ENCODE data around the gene SERF2. TPM values are rescaled to one million over a fixed set of nuclear protein-coding genes. Genes with fewer than 3 reads are reported as not detected.
A peak's percentile ranks its signal among the peaks of the same experiment; 100 is the strongest.
"Not testable (repeated sequence)": the region's sequence is repeated elsewhere in the genome, so short reads cannot be mapped to it uniquely, and the experiment has no call there.

Gene SERF2
- total and polyA plus RNA-seq, 5 experiments from 2014 or later: 549 to 2,412 (median 1,905) TPM

DNA sequence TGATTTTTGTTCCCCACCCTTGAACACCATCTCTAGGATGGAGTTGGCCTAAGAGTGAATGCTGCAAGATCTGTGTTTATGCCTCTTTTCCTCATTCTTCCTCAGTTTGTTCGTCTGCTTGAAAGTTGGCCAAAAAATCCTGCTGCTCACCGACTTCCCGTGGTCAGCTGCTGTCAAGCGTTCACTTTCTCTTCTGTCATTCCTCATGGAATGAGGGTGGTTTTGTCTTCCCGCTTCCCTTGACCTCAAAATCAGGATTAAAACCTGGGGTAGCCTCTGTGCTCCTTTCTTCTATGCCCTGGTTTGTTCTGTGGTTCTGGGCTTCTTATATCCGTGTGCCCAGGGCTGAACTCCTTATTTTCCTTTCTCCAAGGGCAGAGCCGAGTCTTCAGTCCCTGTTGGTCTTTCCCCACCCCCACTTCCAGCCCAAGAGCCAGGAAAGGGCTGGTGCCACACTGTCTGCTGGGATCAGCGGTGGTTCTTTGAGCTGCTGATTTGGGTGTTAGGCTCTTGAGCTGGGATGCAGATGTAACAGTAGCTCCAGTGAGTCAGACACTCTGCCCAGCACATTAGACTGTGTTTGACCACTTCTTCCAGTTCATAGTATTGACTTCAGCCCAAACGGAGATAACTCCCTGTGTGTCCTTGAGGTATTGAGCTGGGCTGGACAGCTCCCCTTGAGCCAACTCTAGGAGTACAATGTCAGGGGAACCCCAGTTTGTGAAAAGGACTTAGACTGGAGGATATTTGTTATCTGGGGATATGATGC, 2.3 kb downstream of the SERF2 start:
- peak overlapping the region; percentile 24 to 99 (median 97) for H3K27ac Mint-ChIP-seq
- no peak for ATAC-seq
- DNase-seq: no peak
- peaks cover 28 to 63% (median 58%) of the 10 kb centered on the region in 4 donors for H3K4me1 Mint-ChIP-seq
- peaks cover 4 to 60% (median 6%) of the 10 kb centered on the region in 3 donors for H3K36me3 Mint-ChIP-seq
- no peaks in the 10 kb centered on the region for H3K27me3 Mint-ChIP-seq
- POLR2A ChIA-PET: interaction anchor here (0.6 to 5.9 kb wide), 3 partner anchors 13 to 30 kb away, joined by 4 to 48 read pairs (median 7); partner anchors contain the start of genes ELL3 and MFAP1
- peak overlapping the region; percentile 93 to 99 (median 96) for H3K4me3 Mint-ChIP-seq
- no peaks in the 10 kb centered on the region for H3K9me3 Mint-ChIP-seq

DNA sequence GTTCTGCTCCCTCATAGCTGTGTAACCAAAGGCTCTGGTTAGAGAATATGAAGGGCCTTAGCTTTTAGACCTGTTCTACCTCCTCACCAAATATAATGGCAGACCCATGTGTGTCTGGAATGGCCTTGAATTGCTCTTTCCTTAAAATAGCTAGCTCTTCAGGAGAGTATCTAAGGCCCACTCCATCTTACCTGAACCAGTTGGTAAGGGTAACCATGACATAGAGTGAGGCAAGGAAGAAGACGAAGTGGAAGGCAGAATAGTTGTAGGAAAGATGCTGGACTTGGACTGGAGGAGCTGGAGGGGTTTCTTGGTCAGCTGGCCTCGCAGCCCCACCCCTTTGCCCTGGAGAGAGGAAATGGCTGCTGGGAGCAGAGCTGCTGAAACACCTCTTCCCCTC, 3.1 kb downstream of the SERF2 start:
- DNase-seq: no peak
- Mint-ChIP-seq H3K36me3 (peaks cover 7 to 65% (median 9%) of the 10 kb centered on the region in 3 donors), H3K27me3 (no peaks in the 10 kb centered on the region), H3K4me3 (peak overlapping the region in 4 of 10 donors; percentile 15 to 99 (median 42)), H3K27ac (peak overlapping the region in 8 of 10 donors; percentile 40 to 99 (median 83)), H3K4me1 (peaks cover 31 to 70% (median 65%) of the 10 kb centered on the region in 4 donors), H3K9me3 (no peaks in the 10 kb centered on the region)
- POLR2A ChIA-PET: interaction anchor here (0.6 to 5.9 kb wide), 3 partner anchors 14 to 30 kb away, joined by 4 to 48 read pairs (median 7); partner anchors contain the start of genes ELL3 and MFAP1
- no peak for ATAC-seq

DNA sequence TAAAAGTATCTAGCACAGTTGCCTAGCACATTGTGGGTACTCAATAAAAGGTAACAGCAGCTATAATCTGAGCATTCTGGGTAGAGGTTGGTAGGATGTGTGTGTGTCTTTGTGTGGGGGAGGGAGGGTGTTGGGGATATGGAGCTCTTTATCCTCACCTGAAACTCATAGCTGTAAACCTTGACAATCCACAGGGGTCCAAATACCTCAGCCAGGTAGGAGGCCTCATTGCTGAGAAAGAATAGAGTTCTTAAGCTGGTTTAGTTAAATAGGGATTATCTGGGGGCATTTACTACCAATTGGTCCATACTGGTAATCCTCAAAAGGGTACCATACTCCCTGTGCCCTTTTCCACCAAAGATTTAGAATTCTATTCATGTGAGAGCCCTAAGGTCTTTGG, 3.9 kb downstream of the SERF2 start:
- Mint-ChIP-seq H3K4me3 (peak overlapping the region in 3 of 10 donors; percentile 6 to 34 (median 26)), H3K27me3 (no peaks in the 10 kb centered on the region), H3K9me3 (no peaks in the 10 kb centered on the region), H3K4me1 (peaks cover 35 to 78% (median 70%) of the 10 kb centered on the region in 4 donors), H3K27ac (peak overlapping the region in 7 of 10 donors; percentile 10 to 99 (median 63)), H3K36me3 (peaks cover 11 to 73% (median 12%) of the 10 kb centered on the region in 3 donors)
- POLR2A ChIA-PET: interaction anchor here (2.6 kb wide), 1 partner anchor 18 kb away, joined by 14 read pairs; the partner anchor contains the start of gene ELL3
- ATAC-seq (no peak), DNase-seq (no peak)

DNA sequence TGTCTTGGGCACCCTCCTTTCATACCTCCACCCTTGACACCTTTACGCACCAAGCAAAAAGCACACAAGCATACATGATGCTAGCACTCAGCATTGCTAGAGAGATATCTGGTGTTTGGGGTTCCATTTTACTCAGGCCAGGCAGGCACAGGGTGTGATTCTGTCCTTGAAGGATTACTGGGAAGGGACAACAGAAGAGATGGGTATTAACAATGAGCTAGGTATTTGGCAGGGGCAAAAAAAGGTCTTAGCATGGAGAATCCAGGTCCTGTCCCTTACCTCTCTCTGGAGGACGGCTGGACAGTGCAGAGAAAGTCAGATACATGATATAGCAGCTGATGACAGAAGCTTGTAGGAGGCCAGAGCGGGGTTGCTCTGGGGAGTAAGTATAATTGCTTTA, 4.4 kb downstream of the SERF2 start:
- POLR2A ChIA-PET: interaction anchor here (0.6 to 2.6 kb wide), 2 partner anchors 19 to 36 kb away, joined by 6 to 14 read pairs; partner anchors contain the start of gene ELL3
- Mint-ChIP-seq H3K27me3 (no peaks in the 10 kb centered on the region), H3K9me3 (no peaks in the 10 kb centered on the region), H3K36me3 (peaks cover 11 to 75% (median 12%) of the 10 kb centered on the region in 3 donors), H3K4me3 (peak overlapping the region in 2 of 10 donors; percentile 26 to 30), H3K27ac (peak overlapping the region in 8 of 10 donors; percentile 10 to 95 (median 60)), H3K4me1 (peaks cover 32 to 80% (median 72%) of the 10 kb centered on the region in 4 donors)
- DNase-seq (no peak), ATAC-seq (no peak)

DNA sequence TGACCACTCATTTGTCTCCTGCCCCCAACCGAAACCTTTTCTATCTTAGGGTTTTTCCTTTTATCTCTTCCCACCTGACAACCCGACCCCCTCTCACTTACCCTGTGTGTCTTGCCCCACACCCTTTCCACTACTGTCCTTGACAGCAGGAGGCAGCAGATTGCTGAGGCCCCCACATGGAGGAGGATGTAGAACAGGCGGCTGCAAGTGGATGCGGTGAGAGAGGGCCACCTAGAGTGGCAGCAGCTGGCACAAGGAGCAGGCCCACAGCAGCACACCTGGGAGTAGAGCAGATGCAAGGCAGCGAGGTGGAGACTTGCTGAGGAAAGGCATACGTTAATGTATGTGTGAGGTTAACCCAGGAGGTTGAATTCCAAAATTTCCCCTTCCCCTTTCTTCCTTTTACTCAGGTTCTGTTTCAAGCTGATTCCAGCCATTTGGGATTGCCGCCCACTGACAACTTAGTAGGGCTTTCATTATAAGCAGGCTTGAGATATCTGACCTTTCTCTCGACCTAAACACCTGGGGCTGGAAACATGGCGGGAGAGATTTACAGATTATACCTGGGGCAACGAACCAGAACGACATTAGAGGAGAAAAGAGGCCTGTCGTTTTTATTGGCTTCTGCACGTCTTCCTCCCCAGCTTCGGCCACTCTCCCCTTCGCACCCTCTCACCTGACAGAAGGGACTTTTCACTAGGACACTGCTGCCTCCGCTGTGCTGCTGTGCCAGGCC, 7.3 kb downstream of the SERF2 start:
- Mint-ChIP-seq H3K9me3 (no peaks in the 10 kb centered on the region), H3K4me3 (peak overlapping the region in 8 of 10 donors; percentile 18 to 100 (median 50))
- POLR2A ChIA-PET: interaction anchor here (1.4 to 2.9 kb wide), 5 partner anchors 8 to 1526 kb away, joined by 3 to 42 read pairs (median 24); partner anchors contain the start of genes ELL3, GANC, MFAP1 and SERF2

DNA sequence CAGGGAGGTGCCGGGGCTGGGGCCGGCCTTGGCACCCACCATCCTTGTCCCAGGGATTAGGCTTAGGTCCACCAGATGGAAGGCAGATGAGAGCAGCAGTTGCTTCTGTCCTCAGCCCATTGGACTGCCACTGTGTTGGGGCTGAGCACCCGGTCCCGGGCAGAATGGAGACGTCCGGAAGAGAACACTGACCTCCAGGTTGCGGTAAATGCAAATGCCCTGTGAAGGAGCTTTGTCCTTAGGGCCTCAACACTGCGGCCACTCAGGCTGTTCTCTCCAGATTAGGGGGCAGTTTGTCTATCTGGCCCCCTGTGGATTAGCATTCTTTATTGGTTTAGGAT, 7.8 kb downstream of the SERF2 start, which contains the start of gene SERINC4:
TSS of gene SERINC4 (minus strand) at position 276 of the 341 bp plus-strand sequence. CDS start at position 42, 234 bp downstream.
- Mint-ChIP-seq H3K27me3 (no peaks in the 10 kb centered on the region), H3K9me3 (no peaks in the 10 kb centered on the region), H3K27ac (peak within 1 kb of the TSS; percentile 98 to 100 (median 100)), H3K4me1 (peaks cover 22 to 61% (median 50%) of the 10 kb centered on the region in 4 donors), H3K36me3 (peaks cover 12 to 80% (median 15%) of the 10 kb centered on the region in 3 donors), H3K4me3 (peak within 1 kb of the TSS; percentile 97 to 100 (median 100))
- DNase-seq: peak in 1 of 10 donors; percentile 59
- ATAC-seq: no peak
- POLR2A ChIA-PET: interaction anchor here (0.5 to 2.9 kb wide), 11 partner anchors 8 to 1527 kb away, joined by 3 to 42 read pairs (median 5); partner anchors contain the start of genes ELL3, GANC, MFAP1 and PDIA3

More for the DNA sequence above, 7.3 kb downstream of the SERF2 start:
- DNase-seq (peak in 1 of 10 donors; percentile 59), ATAC-seq (no peak)
- no peaks in the 10 kb centered on the region for H3K27me3 Mint-ChIP-seq
- peaks cover 24 to 66% (median 55%) of the 10 kb centered on the region in 4 donors for H3K4me1 Mint-ChIP-seq
- peak overlapping the region; percentile 57 to 100 (median 90) for H3K27ac Mint-ChIP-seq
- peaks cover 12 to 80% (median 13%) of the 10 kb centered on the region in 3 donors for H3K36me3 Mint-ChIP-seq

DNA sequence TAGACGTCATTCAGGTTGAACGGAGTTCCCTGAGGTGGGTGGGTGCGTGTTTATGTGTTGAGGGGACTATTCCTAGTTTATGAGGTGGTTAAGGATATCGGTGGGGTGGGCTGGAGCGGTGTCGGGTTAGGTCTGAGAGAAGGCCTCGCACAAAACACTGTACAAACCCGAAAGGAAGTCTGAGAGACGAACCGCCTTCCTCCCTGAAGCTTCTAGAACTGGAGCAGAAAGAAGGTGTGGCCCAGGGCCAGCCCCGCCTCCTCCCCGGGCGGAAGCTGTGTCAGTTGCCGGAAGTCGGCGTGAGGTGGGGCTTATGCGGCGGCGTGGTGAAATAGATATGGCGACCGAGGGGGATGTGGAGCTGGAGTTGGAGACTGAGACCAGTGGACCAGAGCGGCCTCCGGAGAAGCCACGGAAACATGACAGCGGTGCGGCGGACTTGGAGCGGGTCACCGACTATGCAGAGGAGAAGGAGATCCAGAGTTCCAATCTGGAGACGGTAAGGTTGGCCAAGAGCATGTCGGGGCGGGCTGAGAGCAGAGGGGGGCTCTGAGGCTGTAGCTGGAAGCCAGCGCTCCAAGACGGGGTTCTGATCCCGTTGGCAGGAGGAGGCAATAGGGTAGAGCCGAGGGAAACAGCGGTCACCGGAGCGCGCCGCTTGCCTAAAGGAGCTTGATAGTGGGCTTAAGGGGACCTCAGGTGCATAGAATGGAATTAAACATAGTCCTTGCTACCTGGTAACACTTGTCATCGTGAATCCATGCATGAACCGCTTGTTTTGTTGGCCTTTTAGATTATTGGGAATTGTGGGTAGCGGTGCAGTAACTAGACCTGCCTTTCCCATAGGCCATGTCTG, 8.4 kb downstream of the SERF2 start, which contains the start of gene HYPK:
TSS of gene HYPK (plus strand) at position 314 of the 856 bp plus-strand sequence. CDS start at position 338, 24 bp downstream.
- H3K4me3 Mint-ChIP-seq: peak within 1 kb of the TSS; percentile 97 to 100 (median 100)
- peak within 1 kb of the TSS; percentile 98 to 100 (median 100) for H3K27ac Mint-ChIP-seq
- peaks cover 12 to 80% (median 15%) of the 10 kb centered on the region in 3 donors for H3K36me3 Mint-ChIP-seq
- H3K4me1 Mint-ChIP-seq: peaks cover 18 to 55% (median 44%) of the 10 kb centered on the region in 4 donors
- H3K27me3 Mint-ChIP-seq: no peaks in the 10 kb centered on the region
- H3K9me3 Mint-ChIP-seq: no peaks in the 10 kb centered on the region
- peak; percentile 84 to 95 (median 88) for DNase-seq
- peak; percentile 97 to 99 for ATAC-seq
- POLR2A ChIA-PET: interaction anchor here (0.5 to 2.9 kb wide), 12 partner anchors 9 to 1527 kb away, joined by 3 to 42 read pairs (median 4); partner anchors contain the start of genes ELL3, GANC, MFAP1 and PDIA3

DNA sequence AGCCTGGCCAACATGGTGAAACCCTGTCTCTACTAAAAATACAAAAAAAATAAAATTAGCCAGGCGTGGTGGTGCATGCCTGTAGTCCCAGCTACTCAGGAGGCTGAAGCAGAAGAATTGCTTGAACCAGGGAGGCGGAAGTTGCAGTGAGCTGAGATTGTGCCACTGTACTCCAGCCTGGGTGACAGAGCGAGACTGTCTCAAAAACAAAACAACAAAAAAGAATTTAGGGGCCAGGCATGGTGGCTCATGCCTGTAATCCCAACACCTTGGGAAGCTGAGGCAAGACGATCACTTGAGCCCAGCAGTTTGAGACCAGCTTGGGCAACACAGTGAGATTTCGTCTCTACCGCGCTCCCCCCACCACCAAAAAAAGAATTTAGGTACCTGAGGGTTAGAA, 10.6 kb downstream of the SERF2 start:
- H3K9me3 Mint-ChIP-seq, ATAC-seq, H3K4me3 Mint-ChIP-seq, H3K27me3 Mint-ChIP-seq, DNase-seq: not testable (repeated sequence)
- H3K4me1 Mint-ChIP-seq: peaks cover 10 to 38% (median 34%) of the 10 kb centered on the region in 4 donors
- H3K27ac Mint-ChIP-seq: peak overlapping the region in 3 of 10 donors; percentile 7 to 83 (median 7)
- POLR2A ChIA-PET: interaction anchor here (0.6 to 1.1 kb wide), 4 partner anchors 12 to 53 kb away, joined by 3 to 5 read pairs (median 3); partner anchors contain the start of gene MFAP1
- peaks cover 18 to 82% (median 23%) of the 10 kb centered on the region in 3 donors for H3K36me3 Mint-ChIP-seq

DNA sequence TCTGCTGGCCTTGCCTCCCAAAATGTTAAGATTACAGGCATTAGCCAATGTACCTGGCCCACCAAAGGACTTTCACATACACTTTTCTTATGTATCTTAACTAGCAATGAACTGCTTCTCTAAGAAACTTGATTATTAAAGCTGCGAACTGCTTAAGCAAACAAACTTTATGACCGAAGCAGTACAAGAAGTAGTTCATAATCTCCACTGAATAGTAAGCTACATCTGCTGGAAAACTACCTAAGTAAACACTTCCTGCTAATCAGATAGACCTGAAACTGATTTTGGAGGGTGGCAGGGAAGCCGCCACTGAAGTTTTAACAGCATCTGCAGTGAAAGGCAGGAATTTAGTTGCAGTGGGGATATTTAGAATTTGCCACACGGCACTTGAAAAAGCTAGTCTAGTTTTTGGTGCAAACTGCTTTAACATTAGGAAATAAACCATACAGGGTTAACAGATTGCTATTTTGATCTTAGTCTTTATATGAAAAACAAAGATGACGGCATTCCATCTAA, 16.4 kb downstream of the SERF2 start:
- Mint-ChIP-seq H3K27ac (peak overlapping the region in 1 of 10 donors; percentile 75), H3K4me3 (peak overlapping the region in 1 of 10 donors; percentile 52), H3K36me3 (peaks cover 12 to 93% (median 33%) of the 10 kb centered on the region in 3 donors), H3K9me3 (no peaks in the 10 kb centered on the region), H3K4me1 (peaks cover 0 to 18% (median 2%) of the 10 kb centered on the region in 4 donors), H3K27me3 (no peaks in the 10 kb centered on the region)
- no peak for ATAC-seq
- no peak for DNase-seq
- POLR2A ChIA-PET: no interaction called here

DNA sequence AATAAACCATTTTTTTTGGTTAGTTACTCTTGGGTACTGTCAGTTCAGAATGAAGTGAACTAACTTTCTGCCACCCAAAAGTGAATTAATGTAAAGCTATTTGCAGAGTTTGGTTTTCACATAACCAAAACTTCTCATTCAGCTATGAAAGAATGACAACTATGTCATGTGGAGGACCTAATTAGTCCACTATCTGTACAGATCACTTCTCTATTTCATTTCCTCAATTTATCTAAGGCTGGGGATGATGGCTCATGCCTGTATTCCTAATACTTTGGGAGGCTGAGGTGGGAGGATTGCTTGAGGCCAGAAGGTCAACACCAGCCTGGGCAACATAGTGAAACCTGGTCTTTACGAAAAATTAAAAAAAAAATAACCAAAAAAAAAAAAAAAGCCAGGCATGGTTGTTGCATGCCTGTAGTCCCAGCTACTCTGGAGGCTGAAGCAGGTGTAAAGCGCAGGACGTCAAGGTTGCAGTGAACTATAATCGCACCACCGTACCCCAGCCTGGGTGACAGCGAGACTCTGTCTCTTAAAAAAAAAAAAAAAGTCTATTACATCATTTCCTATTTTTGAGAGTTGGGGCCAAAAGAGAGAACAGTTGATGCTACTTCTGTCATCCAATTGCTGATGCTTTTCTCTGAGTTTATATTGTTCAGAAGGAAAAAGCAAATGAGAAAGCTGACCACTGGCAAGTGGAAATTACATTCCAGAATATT, 17.0 kb downstream of the SERF2 start:
- peak overlapping the region in 1 of 10 donors; percentile 52 for H3K4me3 Mint-ChIP-seq
- peaks cover 0 to 18% (median 2%) of the 10 kb centered on the region in 4 donors for H3K4me1 Mint-ChIP-seq
- H3K36me3 Mint-ChIP-seq: peaks cover 12 to 93% (median 33%) of the 10 kb centered on the region in 3 donors
- POLR2A ChIA-PET: interaction anchor here (0.6 to 1.7 kb wide), 3 partner anchors 9 to 1267 kb away, joined by 3 to 10 read pairs (median 5); partner anchors contain the start of genes HYPK and SERINC4
- DNase-seq (no peak), ATAC-seq (peak in 1 of 2 donors; percentile 47)
- H3K9me3 Mint-ChIP-seq: no peaks in the 10 kb centered on the region
- H3K27ac Mint-ChIP-seq: peak overlapping the region in 3 of 10 donors; percentile 43 to 75 (median 73)
- no peaks in the 10 kb centered on the region for H3K27me3 Mint-ChIP-seq
